Stromal cell of bone marrow (primary cell): ENCODE data around the gene TIFAB.

Experiments used
- DNase-seq: peaks from one replicate; pipeline ENCODE4 v3.0.0-alpha.2; 2012; ENCODE audit warnings: low read depth

The TIFAB gene

GRCh38 chr5:135481909-135482311 lies 29.8 kb upstream of the TIFAB start:
- no peak for DNase-seq

GRCh38 chr5:135481387-135481786 lies 29.2 kb upstream of the TIFAB start:
- DNase-seq, result no peak

GRCh38 chr5:135480511-135480910 lies 28.4 kb upstream of the TIFAB start:
- DNase-seq, result no peak

- no peak for DNase-seq
Observed at GRCh38 chr5:135478938-135479337, 26.8 kb upstream of the TIFAB start.

GRCh38 chr5:135477613-135478066 lies 25.5 kb upstream of the TIFAB start:
- DNase-seq, result no peak

- DNase-seq, result no peak
Observed at GRCh38 chr5:135476615-135477581, 24.7 kb upstream of the TIFAB start.

- DNase-seq, result no peak
Observed at GRCh38 chr5:135473956-135474670, 22.0 kb upstream of the TIFAB start.

GRCh38 chr5:135472141-135472540 lies 20.0 kb upstream of the TIFAB start:
- DNase-seq, result no peak

GRCh38 chr5:135471726-135472125 lies 19.6 kb upstream of the TIFAB start:
- no peak for DNase-seq

GRCh38 chr5:135469911-135470310 lies 17.8 kb upstream of the TIFAB start:
- no peak for DNase-seq

GRCh38 chr5:135468541-135468940 lies 16.4 kb upstream of the TIFAB start:
- no peak for DNase-seq

GRCh38 chr5:135467871-135468485 lies 15.8 kb upstream of the TIFAB start:
- DNase-seq, result no peak

GRCh38 chr5:135467051-135467625 lies 15.0 kb upstream of the TIFAB start:
- DNase-seq, result no peak

- DNase-seq, result peak; percentile 38
Observed at GRCh38 chr5:135466178-135467050, 14.3 kb upstream of the TIFAB start.

- no peak for DNase-seq
Observed at GRCh38 chr5:135465391-135466122, 13.4 kb upstream of the TIFAB start.

- no peak for DNase-seq
Observed at GRCh38 chr5:135462304-135462703, 10.2 kb upstream of the TIFAB start.

- no peak for DNase-seq
Observed at GRCh38 chr5:135461481-135462151, 9.5 kb upstream of the TIFAB start.

GRCh38 chr5:135460246-135461033 lies 8.3 kb upstream of the TIFAB start:
- no peak for DNase-seq

GRCh38 chr5:135458921-135459331 lies 6.8 kb upstream of the TIFAB start:
- DNase-seq, result no peak
